ENCODE data around the gene A1BG. TPM values are rescaled to one million over a fixed set of nuclear protein-coding genes. Genes with fewer than 3 reads are reported as not detected.

Gene A1BG
- total and polyA plus RNA-seq, 2 of the 13 experiments (the other 11 are each of a cell fraction or from before 2014, with no cell fraction given), result 14.7 to 41.4 TPM

DNA sequence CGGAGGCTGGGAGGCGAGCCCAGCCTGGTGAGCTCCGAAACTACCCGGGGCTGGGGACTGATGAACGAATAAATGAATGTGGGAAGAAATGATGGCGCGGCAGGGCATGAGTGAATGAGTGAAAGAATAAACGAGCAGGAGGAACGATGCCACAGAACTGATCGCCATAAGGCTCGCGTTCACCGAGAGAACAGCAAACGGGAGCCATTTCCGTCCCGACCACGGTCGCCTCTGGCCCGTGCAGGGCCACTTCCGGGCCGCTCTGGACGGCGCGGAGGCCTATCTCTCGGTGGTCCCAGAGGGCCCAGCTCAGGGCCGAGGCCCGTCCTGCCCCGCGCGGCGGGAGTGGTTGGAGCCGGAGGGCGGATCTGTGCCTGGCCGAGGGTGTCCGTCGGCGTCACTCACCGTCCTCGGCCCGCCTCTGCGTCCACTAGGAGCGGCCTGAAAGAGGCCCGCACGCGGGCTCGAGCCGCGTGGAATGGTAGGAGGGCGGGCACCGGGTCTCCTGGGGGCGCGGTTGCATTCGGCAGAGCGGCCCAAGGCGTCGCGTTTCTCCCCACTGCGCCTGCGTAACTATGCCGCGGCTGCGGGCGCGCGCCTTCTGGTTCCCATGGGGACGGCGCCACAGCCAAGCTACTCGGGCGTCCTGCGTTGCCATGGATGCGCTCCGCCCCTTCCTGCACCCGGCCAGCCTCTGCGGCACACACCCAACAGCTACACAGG lies 9.1 kb upstream of the A1BG start, which contains the start of gene ZNF497 (continued):
- TF ChIP-seq, protein P1, sequence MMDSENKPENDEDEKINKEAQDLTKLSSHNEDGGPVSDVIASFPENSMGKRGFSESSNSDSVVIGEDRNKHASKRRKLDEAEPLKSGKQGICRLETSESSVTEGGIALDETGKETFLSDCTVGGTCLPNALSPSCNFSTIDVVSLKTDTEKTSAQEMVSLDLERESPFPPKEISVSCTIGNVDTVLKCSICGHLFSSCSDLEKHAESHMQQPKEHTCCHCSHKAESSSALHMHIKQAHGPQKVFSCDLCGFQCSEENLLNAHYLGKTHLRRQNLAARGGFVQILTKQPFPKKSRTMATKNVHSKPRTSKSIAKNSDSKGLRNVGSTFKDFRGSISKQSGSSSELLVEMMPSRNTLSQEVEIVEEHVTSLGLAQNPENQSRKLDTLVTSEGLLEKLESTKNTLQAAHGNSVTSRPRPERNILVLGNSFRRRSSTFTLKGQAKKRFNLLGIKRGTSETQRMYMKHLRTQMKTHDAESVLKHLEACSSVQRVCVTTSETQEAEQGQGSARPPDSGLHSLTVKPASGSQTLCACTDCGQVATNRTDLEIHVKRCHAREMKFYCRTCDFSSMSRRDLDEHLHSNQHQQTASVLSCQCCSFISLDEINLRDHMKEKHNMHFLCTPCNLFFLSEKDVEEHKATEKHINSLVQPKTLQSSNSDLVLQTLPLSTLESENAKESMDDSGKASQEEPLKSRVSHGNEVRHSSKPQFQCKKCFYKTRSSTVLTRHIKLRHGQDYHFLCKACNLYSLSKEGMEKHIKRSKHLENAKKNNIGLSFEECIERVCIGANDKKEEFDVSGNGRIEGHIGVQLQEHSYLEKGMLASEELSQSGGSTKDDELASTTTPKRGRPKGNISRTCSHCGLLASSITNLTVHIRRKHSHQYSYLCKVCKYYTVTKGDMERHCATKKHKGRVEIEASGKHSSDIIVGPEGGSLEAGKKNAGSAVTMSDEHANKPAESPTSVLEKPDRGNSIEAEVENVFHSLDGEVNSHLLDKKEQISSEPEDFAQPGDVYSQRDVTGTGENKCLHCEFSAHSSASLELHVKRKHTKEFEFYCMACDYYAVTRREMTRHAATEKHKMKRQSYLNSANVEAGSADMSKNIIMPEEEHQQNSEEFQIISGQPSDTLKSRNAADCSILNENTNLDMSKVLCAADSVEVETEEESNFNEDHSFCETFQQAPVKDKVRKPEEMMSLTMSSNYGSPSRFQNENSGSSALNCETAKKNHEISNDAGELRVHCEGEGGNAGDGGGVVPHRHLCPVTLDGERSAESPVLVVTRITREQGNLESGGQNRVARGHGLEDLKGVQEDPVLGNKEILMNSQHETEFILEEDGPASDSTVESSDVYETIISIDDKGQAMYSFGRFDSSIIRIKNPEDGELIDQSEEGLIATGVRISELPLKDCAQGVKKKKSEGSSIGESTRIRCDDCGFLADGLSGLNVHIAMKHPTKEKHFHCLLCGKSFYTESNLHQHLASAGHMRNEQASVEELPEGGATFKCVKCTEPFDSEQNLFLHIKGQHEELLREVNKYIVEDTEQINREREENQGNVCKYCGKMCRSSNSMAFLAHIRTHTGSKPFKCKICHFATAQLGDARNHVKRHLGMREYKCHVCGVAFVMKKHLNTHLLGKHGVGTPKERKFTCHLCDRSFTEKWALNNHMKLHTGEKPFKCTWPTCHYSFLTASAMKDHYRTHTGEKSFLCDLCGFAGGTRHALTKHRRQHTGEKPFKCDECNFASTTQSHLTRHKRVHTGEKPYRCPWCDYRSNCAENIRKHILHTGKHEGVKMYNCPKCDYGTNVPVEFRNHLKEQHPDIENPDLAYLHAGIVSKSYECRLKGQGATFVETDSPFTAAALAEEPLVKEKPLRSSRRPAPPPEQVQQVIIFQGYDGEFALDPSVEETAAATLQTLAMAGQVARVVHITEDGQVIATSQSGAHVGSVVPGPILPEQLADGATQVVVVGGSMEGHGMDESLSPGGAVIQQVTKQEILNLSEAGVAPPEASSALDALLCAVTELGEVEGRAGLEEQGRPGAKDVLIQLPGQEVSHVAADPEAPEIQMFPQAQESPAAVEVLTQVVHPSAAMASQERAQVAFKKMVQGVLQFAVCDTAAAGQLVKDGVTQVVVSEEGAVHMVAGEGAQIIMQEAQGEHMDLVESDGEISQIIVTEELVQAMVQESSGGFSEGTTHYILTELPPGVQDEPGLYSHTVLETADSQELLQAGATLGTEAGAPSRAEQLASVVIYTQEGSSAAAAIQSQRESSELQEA (CRISPR knock-in tag; IDR thresholded peaks at IDR 0.05; ENCODE audit: not compliant biosample characterization), result peak; percentile 88
- TF ChIP-seq, protein P2, sequence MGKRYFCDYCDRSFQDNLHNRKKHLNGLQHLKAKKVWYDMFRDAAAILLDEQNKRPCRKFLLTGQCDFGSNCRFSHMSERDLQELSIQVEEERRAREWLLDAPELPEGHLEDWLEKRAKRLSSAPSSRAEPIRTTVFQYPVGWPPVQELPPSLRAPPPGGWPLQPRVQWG (CRISPR knock-in tag; IDR thresholded peaks at IDR 0.05; ENCODE audit: borderline replicate concordance, low read depth), result no peak
- TF ChIP-seq ZSCAN12 (CRISPR knock-in tag; IDR thresholded peaks at IDR 0.05) (peak; percentile 53; the same call in 1 of the 2 replicates), ZSCAN25 (CRISPR knock-in tag; IDR thresholded peaks at IDR 0.05) (peak; percentile 38; the same call in 1 of the 2 replicates), RARA (CRISPR knock-in tag; IDR thresholded peaks at IDR 0.05) (no peak), FOXC1 (CRISPR knock-in tag; IDR thresholded peaks at IDR 0.05; ENCODE audit: borderline replicate concordance) (no peak; the same call in 1 of the 2 replicates), HOXA7 (CRISPR knock-in tag; IDR thresholded peaks at IDR 0.05) (no peak), ZNF496 (CRISPR knock-in tag; IDR thresholded peaks at IDR 0.05; ENCODE audit: insufficient replicate concordance) (no peak), SALL1 (CRISPR knock-in tag; IDR thresholded peaks at IDR 0.05) (peak; percentile 56; the same call in 1 of the 2 replicates), ZKSCAN1 (IDR thresholded peaks at IDR 0.05; ENCODE audit: low read length) (no peak), POLR2AphosphoS5 (IDR thresholded peaks at IDR 0.05; ENCODE audit: low read depth, low read length) (peak; percentile 79), ATRX (CRISPR knock-in tag; IDR thresholded peaks at IDR 0.05; ENCODE audit: borderline replicate concordance) (no peak), SNAI1 (CRISPR knock-in tag; IDR thresholded peaks at IDR 0.05; ENCODE audit: borderline replicate concordance) (no peak), ZFY (CRISPR knock-in tag; IDR thresholded peaks at IDR 0.05) (peak; percentile 99)
- TF ChIP-seq, protein P3, sequence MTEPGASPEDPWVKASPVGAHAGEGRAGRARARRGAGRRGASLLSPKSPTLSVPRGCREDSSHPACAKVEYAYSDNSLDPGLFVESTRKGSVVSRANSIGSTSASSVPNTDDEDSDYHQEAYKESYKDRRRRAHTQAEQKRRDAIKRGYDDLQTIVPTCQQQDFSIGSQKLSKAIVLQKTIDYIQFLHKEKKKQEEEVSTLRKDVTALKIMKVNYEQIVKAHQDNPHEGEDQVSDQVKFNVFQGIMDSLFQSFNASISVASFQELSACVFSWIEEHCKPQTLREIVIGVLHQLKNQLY (CRISPR knock-in tag; IDR thresholded peaks at IDR 0.05), result peak; percentile 50; the same call in 1 of the 2 replicates
- TF ChIP-seq, protein P4, sequence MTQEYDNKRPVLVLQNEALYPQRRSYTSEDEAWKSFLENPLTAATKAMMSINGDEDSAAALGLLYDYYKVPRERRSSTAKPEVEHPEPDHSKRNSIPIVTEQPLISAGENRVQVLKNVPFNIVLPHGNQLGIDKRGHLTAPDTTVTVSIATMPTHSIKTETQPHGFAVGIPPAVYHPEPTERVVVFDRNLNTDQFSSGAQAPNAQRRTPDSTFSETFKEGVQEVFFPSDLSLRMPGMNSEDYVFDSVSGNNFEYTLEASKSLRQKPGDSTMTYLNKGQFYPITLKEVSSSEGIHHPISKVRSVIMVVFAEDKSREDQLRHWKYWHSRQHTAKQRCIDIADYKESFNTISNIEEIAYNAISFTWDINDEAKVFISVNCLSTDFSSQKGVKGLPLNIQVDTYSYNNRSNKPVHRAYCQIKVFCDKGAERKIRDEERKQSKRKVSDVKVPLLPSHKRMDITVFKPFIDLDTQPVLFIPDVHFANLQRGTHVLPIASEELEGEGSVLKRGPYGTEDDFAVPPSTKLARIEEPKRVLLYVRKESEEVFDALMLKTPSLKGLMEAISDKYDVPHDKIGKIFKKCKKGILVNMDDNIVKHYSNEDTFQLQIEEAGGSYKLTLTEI (CRISPR knock-in tag; conservative IDR thresholded peaks at IDR 0.05), result no peak
- TF ChIP-seq, protein P5, sequence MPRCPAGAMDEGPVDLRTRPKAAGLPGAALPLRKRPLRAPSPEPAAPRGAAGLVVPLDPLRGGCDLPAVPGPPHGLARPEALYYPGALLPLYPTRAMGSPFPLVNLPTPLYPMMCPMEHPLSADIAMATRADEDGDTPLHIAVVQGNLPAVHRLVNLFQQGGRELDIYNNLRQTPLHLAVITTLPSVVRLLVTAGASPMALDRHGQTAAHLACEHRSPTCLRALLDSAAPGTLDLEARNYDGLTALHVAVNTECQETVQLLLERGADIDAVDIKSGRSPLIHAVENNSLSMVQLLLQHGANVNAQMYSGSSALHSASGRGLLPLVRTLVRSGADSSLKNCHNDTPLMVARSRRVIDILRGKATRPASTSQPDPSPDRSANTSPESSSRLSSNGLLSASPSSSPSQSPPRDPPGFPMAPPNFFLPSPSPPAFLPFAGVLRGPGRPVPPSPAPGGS (CRISPR knock-in tag; IDR thresholded peaks at IDR 0.05), result no peak; the same call in none of the 2 replicates
